ENCODE results near the gene KSR2.

The KSR2 gene

GRCh38 chr12:117587631-117588287, 381.0 kb downstream of the KSR2 start:
- H3K36me3 ChIP-seq = no peaks in the 10 kb centered on the region
- peak; percentile 33 for TF ChIP-seq CTCF (IDR thresholded peaks at IDR 0.05)
- H3K4me1 ChIP-seq (ENCODE audit: control insufficient read depth in 1 of 2, insufficient read depth in 1 of 2, low read depth in 1 of 2, low read length in 1 of 2) = no peaks in the 10 kb centered on the region
- H3K9me3 ChIP-seq = no peaks in the 10 kb centered on the region
- no peak overlapping the region for H3K27ac ChIP-seq
- no peak overlapping the region for H3K4me3 ChIP-seq (ENCODE audit: low read depth in 1 of 2, low read length in 1 of 2)
- peaks cover 36% of the 10 kb centered on the region for H3K27me3 ChIP-seq

- no peak overlapping the region for H3K27ac ChIP-seq
- no peak for TF ChIP-seq CTCF (IDR thresholded peaks at IDR 0.05)
- H3K4me3 ChIP-seq (ENCODE audit: low read depth in 1 of 2, low read length in 1 of 2) = no peak overlapping the region
- H3K4me1 ChIP-seq (ENCODE audit: control insufficient read depth in 1 of 2, insufficient read depth in 1 of 2, low read depth in 1 of 2, low read length in 1 of 2) = no peaks in the 10 kb centered on the region
- H3K9me3 ChIP-seq = no peaks in the 10 kb centered on the region
- H3K27me3 ChIP-seq = peaks cover 50% of the 10 kb centered on the region
- H3K36me3 ChIP-seq = no peaks in the 10 kb centered on the region
Measured at GRCh38 chr12:117583677-117584225, 385.0 kb downstream of the KSR2 start.

- Histone ChIP-seq H3K4me3 (ENCODE audit: low read depth in 1 of 2, low read length in 1 of 2) (no peak overlapping the region), H3K4me1 (ENCODE audit: control insufficient read depth in 1 of 2, insufficient read depth in 1 of 2, low read depth in 1 of 2, low read length in 1 of 2) (no peaks in the 10 kb centered on the region), H3K36me3 (no peaks in the 10 kb centered on the region), H3K27me3 (peaks cover 50% of the 10 kb centered on the region), H3K9me3 (no peaks in the 10 kb centered on the region), H3K27ac (no peak overlapping the region)
- no peak for TF ChIP-seq CTCF (IDR thresholded peaks at IDR 0.05)
Measured at GRCh38 chr12:117583092-117583491, 385.7 kb downstream of the KSR2 start.

- no peak overlapping the region for H3K4me3 ChIP-seq (ENCODE audit: low read depth in 1 of 2, low read length in 1 of 2)
- H3K36me3 ChIP-seq = no peaks in the 10 kb centered on the region
- H3K27me3 ChIP-seq = peaks cover 50% of the 10 kb centered on the region
- H3K9me3 ChIP-seq = no peaks in the 10 kb centered on the region
- no peaks in the 10 kb centered on the region for H3K4me1 ChIP-seq (ENCODE audit: control insufficient read depth in 1 of 2, insufficient read depth in 1 of 2, low read depth in 1 of 2, low read length in 1 of 2)
- H3K27ac ChIP-seq = no peak overlapping the region
- no peak for TF ChIP-seq CTCF (IDR thresholded peaks at IDR 0.05)
Measured at GRCh38 chr12:117582135-117582784, 386.5 kb downstream of the KSR2 start.

GRCh38 chr12:117580718-117581062, 388.1 kb downstream of the KSR2 start:
- H3K9me3 ChIP-seq = no peaks in the 10 kb centered on the region
- H3K27me3 ChIP-seq = peaks cover 42% of the 10 kb centered on the region
- no peaks in the 10 kb centered on the region for H3K36me3 ChIP-seq
- H3K4me1 ChIP-seq (ENCODE audit: control insufficient read depth in 1 of 2, insufficient read depth in 1 of 2, low read depth in 1 of 2, low read length in 1 of 2) = no peaks in the 10 kb centered on the region
- H3K27ac ChIP-seq = no peak overlapping the region
- TF ChIP-seq CTCF (IDR thresholded peaks at IDR 0.05) = no peak
- no peak overlapping the region for H3K4me3 ChIP-seq (ENCODE audit: low read depth in 1 of 2, low read length in 1 of 2)

Measured in neutrophil (primary cell).